ENCODE measurements around the gene LSM14B. TPM values are rescaled to one million over a fixed set of nuclear protein-coding genes. Genes with fewer than 3 reads are reported as not detected.

The LSM14B gene
- total RNA-seq, 2 donors from 2014 or later = 39.7 to 87.1 TPM

GRCh38 chr20:62123450-62124118, 1.3 kb downstream of the LSM14B start:
- Histone ChIP-seq H3K4me3 (peak overlapping the region; percentile 82 to 93), H3K9me3 (no peaks in the 10 kb centered on the region), H3K36me3 (peaks cover 11 to 26% of the 10 kb centered on the region in 2 donors), H3K27ac (peak overlapping the region; percentile 78 to 96), H3K27me3 (replicated peaks; ENCODE audit: insufficient read depth) (no peaks in the 10 kb centered on the region), H3K4me1 (replicated peaks) (peaks cover 10% of the 10 kb centered on the region)
- DNase-seq (ENCODE audit: low spot score) = no peak
- WGBS = 21% methylated on average over 14 of the region's 19 CpGs
- intact Hi-C loops (cut with DNase I) = loop anchor here (2.0 kb wide), 2 partner anchors 19 to 61 kb away; partner anchors contain the start of genes PSMA7 and SS18L1
- TF ChIP-seq POLR2AphosphoS5 (IDR thresholded peaks at IDR 0.05) (no peak), CTCF (IDR thresholded peaks at IDR 0.05) (no peak), POLR2A (IDR thresholded peaks at IDR 0.05) (no peak)

- WGBS = 92% methylated on average over 20 of the region's 20 CpGs
- Histone ChIP-seq H3K4me3 (no peak overlapping the region), H3K27me3 (replicated peaks; ENCODE audit: insufficient read depth) (no peaks in the 10 kb centered on the region), H3K27ac (no peak overlapping the region), H3K36me3 (peaks cover 16 to 31% of the 10 kb centered on the region in 2 donors), H3K4me1 (replicated peaks) (peaks cover 10% of the 10 kb centered on the region), H3K9me3 (no peaks in the 10 kb centered on the region)
- TF ChIP-seq CTCF (IDR thresholded peaks at IDR 0.05) = no peak
- no peak for DNase-seq (ENCODE audit: low spot score)
- intact Hi-C loops (cut with DNase I) = no loop called here
Observed at GRCh38 chr20:62126141-62126540, 3.9 kb downstream of the LSM14B start.

- TF ChIP-seq POLR2AphosphoS5 (IDR thresholded peaks at IDR 0.05) (no peak), CTCF (IDR thresholded peaks at IDR 0.05) (no peak), POLR2A (IDR thresholded peaks at IDR 0.05) (no peak)
- Histone ChIP-seq H3K36me3 (peaks cover 16 to 44% of the 10 kb centered on the region in 2 donors), H3K9me3 (no peaks in the 10 kb centered on the region), H3K4me3 (no peak overlapping the region), H3K4me1 (replicated peaks) (peaks cover 10% of the 10 kb centered on the region), H3K27ac (no peak overlapping the region), H3K27me3 (replicated peaks; ENCODE audit: insufficient read depth) (no peaks in the 10 kb centered on the region)
- DNase-seq (ENCODE audit: low spot score) = no peak
- intact Hi-C loops (cut with DNase I) = no loop called here
- 80% methylated on average over 6 of the region's 6 CpGs for WGBS
Observed at GRCh38 chr20:62127799-62128198, 5.5 kb downstream of the LSM14B start.

- no peaks in the 10 kb centered on the region for H3K9me3 ChIP-seq
- H3K36me3 ChIP-seq = peaks cover 16 to 50% of the 10 kb centered on the region in 2 donors
Observed at GRCh38 chr20:62128502-62128901, 6.2 kb downstream of the LSM14B start.

More at GRCh38 chr20:62128502-62128901, 6.2 kb downstream of the LSM14B start:
- Histone ChIP-seq H3K4me3 (no peak overlapping the region), H3K27ac (no peak overlapping the region), H3K4me1 (replicated peaks) (peaks cover 6% of the 10 kb centered on the region), H3K27me3 (replicated peaks; ENCODE audit: insufficient read depth) (no peaks in the 10 kb centered on the region)
- no peak for DNase-seq (ENCODE audit: low spot score)
- WGBS = 70% methylated on average over 6 of the region's 6 CpGs
- intact Hi-C loops (cut with DNase I) = no loop called here
- TF ChIP-seq POLR2AphosphoS5 (IDR thresholded peaks at IDR 0.05) (no peak), POLR2A (IDR thresholded peaks at IDR 0.05) (no peak), CTCF (IDR thresholded peaks at IDR 0.05) (no peak)

All from prostate gland (tissue), 2 donors.